Measurements from ENCODE around the gene COX6A1. TPM values are rescaled to one million over a fixed set of nuclear protein-coding genes. Genes with fewer than 3 reads are reported as not detected.

Gene COX6A1
- total RNA-seq, 2 donors from 2014 or later = 887 to 1,081 TPM

GRCh38 chr12:120416490-120417216, 21.3 kb upstream of the COX6A1 start:
- Histone ChIP-seq H3K4me3 (no peak overlapping the region), H3K36me3 (no peaks in the 10 kb centered on the region), H3K27ac (no peak overlapping the region), H3K9ac (ENCODE audit: low read depth in 2 of 2, low read length in 2 of 2) (no peak overlapping the region), H3K9me3 (no peaks in the 10 kb centered on the region), H3K27me3 (no peaks in the 10 kb centered on the region), H3K4me1 (no peaks in the 10 kb centered on the region)
- no peak for TF ChIP-seq CTCF (IDR thresholded peaks at IDR 0.05)
- no peak for DNase-seq
- intact Hi-C loops (cut with DNase I) = no loop called here

GRCh38 chr12:120417917-120418580, 19.9 kb upstream of the COX6A1 start:
- no peak overlapping the region for H3K4me3 ChIP-seq
- H3K4me1 ChIP-seq = no peaks in the 10 kb centered on the region
- H3K27ac ChIP-seq = no peak overlapping the region
- no peaks in the 10 kb centered on the region for H3K36me3 ChIP-seq
- DNase-seq = no peak
- H3K9ac ChIP-seq (ENCODE audit: low read depth in 2 of 2, low read length in 2 of 2) = no peak overlapping the region
- no peak for TF ChIP-seq CTCF (IDR thresholded peaks at IDR 0.05)
- intact Hi-C loops (cut with DNase I) = no loop called here
- H3K9me3 ChIP-seq = no peaks in the 10 kb centered on the region
- H3K27me3 ChIP-seq = no peaks in the 10 kb centered on the region

- Histone ChIP-seq H3K27ac (no peak overlapping the region), H3K4me3 (no peak overlapping the region), H3K4me1 (no peaks in the 10 kb centered on the region), H3K9ac (ENCODE audit: low read depth in 2 of 2, low read length in 2 of 2) (no peak overlapping the region), H3K9me3 (no peaks in the 10 kb centered on the region), H3K36me3 (no peaks in the 10 kb centered on the region), H3K27me3 (no peaks in the 10 kb centered on the region)
- intact Hi-C loops (cut with DNase I) = no loop called here
- TF ChIP-seq CTCF (IDR thresholded peaks at IDR 0.05) = no peak
- no peak for DNase-seq
Measured at GRCh38 chr12:120421701-120422100, 16.2 kb upstream of the COX6A1 start.

- Histone ChIP-seq H3K9ac (ENCODE audit: low read depth in 2 of 2, low read length in 2 of 2) (no peak overlapping the region), H3K4me1 (no peaks in the 10 kb centered on the region), H3K27me3 (no peaks in the 10 kb centered on the region), H3K4me3 (no peak overlapping the region), H3K36me3 (no peaks in the 10 kb centered on the region), H3K9me3 (no peaks in the 10 kb centered on the region), H3K27ac (no peak overlapping the region)
- no peak for DNase-seq
- TF ChIP-seq CTCF (IDR thresholded peaks at IDR 0.05) = no peak
- intact Hi-C loops (cut with DNase I) = no loop called here
Measured at GRCh38 chr12:120422892-120423456, 14.9 kb upstream of the COX6A1 start.

GRCh38 chr12:120425797-120426196, 12.1 kb upstream of the COX6A1 start:
- Histone ChIP-seq H3K4me1 (no peaks in the 10 kb centered on the region), H3K9ac (ENCODE audit: low read depth in 2 of 2, low read length in 2 of 2) (no peak overlapping the region), H3K27me3 (no peaks in the 10 kb centered on the region), H3K27ac (no peak overlapping the region), H3K9me3 (no peaks in the 10 kb centered on the region), H3K4me3 (no peak overlapping the region), H3K36me3 (no peaks in the 10 kb centered on the region)
- no peak for DNase-seq
- intact Hi-C loops (cut with DNase I) = no loop called here
- TF ChIP-seq CTCF (IDR thresholded peaks at IDR 0.05) = no peak

Measured in colonic mucosa (tissue), 4 donors.